ENCODE measurements around the gene PPARD.

- TF ChIP-seq CTCF (conservative IDR thresholded peaks at IDR 0.05; ENCODE audit: low read depth, low read length) (no peak), EZH2 (IDR thresholded peaks at IDR 0.05; ENCODE audit: borderline replicate concordance, low read depth, low read length, poor library complexity, severe bottlenecking) (no peak)
Observed at GRCh38 chr6:35432291-35432690, 89.9 kb downstream of the PPARD start.

All from A673 (cell line).